H7 (cell line): ENCODE measurements around the gene GNA15. TPM values are rescaled to one million over a fixed set of nuclear protein-coding genes. Genes with fewer than 3 reads are reported as not detected.

Experiments used
- DNase-seq: peaks from one replicate; pipeline ENCODE4 v3.0.0; 2012
- H3K27me3 ChIP-seq: 2 replicates; pipeline ENCODE4 v1.6.0; 2011; ENCODE audit warnings: mild to moderate bottlenecking, low read length; ENCODE audit not compliant: control insufficient read depth, insufficient read depth
- H3K36me3 ChIP-seq: replicated peaks from 2 replicates; pipeline ENCODE4 v1.5.1; 2011; ENCODE audit warnings: low read length; ENCODE audit not compliant: control insufficient read depth, insufficient read depth
- H3K4me3 ChIP-seq: 2 replicates; pipeline ENCODE4 v1.5.1; 2011; ENCODE audit warnings: low read depth, mild to moderate bottlenecking, control low read depth, low read length, moderate library complexity; ENCODE audit not compliant: insufficient read depth
- total RNA-seq: library from RNA; depleted of rRNA; stranded (reverse); fragments of >200 nt; shearing (Covaris generic); gene quantifications from 2 replicates; pipeline ENCODE4 v1.2.3, GENCODE V29; 2014

Gene GNA15
- total RNA-seq, 1 experiment from 2014 or later, result not detected

DNA sequence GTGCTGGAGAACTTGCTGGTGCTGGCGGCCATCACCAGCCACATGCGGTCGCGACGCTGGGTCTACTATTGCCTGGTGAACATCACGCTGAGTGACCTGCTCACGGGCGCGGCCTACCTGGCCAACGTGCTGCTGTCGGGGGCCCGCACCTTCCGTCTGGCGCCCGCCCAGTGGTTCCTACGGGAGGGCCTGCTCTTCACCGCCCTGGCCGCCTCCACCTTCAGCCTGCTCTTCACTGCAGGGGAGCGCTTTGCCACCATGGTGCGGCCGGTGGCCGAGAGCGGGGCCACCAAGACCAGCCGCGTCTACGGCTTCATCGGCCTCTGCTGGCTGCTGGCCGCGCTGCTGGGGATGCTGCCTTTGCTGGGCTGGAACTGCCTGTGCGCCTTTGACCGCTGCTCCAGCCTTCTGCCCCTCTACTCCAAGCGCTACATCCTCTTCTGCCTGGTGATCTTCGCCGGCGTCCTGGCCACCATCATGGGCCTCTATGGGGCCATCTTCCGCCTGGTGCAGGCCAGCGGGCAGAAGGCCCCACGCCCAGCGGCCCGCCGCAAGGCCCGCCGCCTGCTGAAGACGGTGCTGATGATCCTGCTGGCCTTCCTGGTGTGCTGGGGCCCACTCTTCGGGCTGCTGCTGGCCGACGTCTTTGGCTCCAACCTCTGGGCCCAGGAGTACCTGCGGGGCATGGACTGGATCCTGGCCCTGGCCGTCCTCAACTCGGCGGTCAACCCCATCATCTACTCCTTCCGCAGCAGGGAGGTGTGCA lies 43.3 kb downstream of the GNA15 start:
- Histone ChIP-seq H3K4me3 (no peak overlapping the region), H3K36me3 (no peaks in the 10 kb centered on the region), H3K27me3 (no peaks in the 10 kb centered on the region)
- DNase-seq, result no peak

DNA sequence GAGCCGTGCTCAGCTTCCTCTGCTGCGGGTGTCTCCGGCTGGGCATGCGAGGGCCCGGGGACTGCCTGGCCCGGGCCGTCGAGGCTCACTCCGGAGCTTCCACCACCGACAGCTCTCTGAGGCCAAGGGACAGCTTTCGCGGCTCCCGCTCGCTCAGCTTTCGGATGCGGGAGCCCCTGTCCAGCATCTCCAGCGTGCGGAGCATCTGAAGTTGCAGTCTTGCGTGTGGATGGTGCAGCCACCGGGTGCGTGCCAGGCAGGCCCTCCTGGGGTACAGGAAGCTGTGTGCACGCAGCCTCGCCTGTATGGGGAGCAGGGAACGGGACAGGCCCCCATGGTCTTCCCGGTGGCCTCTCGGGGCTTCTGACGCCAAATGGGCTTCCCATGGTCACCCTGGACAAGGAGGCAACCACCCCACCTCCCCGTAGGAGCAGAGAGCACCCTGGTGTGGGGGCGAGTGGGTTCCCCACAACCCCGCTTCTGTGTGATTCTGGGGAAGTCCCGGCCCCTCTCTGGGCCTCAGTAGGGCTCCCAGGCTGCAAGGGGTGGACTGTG lies 44.0 kb downstream of the GNA15 start:
- H3K4me3 ChIP-seq, result no peak overlapping the region
- peak; percentile 47 for DNase-seq

DNA sequence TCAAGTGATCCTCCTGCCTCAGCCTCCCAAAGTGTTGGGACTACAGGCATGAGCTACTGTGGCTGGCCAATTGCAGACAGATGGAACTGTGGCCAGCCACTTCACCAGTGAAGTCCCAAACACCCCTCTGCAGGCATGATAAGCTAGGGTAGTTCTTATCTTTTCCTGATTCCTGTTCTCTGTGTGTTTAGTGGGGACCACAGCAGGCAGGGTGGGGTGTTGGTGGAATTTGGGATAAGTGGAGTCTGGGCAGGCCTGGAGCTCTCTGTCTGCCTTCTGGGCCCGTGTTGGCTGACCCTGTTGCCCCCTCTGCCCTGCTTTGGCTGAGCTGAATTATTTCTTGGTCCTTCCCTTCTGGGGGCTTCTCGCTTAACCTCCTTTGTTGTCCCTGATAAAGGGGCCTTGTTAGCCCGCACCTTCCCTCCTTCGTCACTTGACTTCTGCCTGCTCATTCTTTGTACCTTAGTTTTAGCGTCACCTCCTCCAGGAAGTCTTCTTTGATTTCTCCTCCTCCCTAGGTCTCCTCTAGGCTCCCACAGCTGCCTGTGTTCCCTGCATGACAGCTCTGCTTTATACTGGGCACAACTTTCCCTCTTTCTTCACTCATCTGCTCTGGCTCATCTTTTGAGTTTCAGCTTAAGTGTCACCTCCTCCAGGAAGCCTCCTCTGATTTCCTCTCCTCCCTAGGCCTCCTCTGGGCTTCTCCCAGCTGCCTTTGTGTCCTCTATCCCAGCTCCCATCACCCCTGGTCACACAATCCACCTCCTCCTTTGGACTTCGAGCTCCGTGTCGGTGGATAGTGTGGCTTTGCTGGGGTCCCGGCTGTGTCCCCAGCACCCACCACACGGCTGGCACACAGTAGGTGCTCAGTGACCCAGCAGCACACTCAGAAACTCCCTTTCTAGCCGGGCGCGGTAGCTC lies 48.1 kb downstream of the GNA15 start:
- H3K27me3 ChIP-seq, result no peaks in the 10 kb centered on the region
- DNase-seq, result no peak
- no peak overlapping the region for H3K4me3 ChIP-seq
- H3K36me3 ChIP-seq, result no peaks in the 10 kb centered on the region

More for the DNA sequence above, 44.0 kb downstream of the GNA15 start:
- Histone ChIP-seq H3K36me3 (no peaks in the 10 kb centered on the region), H3K27me3 (no peaks in the 10 kb centered on the region)

DNA sequence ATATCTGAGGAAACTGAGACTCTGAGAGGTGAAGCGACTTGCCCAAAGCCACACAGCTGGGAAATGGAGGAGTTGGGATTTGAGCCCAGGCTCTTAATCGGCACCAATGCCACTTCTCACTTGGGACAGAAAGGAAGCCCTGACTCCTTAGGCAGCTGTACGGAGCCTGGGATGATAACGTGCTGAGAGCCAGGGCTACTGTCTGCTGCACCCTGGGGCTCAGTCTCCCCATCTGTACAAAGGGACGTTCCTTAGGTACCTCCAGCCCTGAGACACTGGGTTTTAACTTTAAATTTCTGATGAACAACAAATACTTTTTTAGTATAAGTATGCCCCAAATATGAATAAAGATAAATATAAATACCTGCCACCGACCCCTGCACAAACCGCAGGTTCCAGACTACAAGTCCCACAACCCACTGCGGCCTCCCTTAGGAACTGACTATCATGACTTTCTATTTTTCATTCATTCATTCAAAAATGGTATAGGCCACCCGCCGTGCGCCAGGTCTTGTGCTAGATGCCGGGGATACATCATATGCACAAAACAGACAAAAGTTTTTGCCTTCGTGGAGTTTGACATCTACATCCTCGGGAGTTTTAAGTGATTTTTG lies 49.1 kb downstream of the GNA15 start:
- peak; percentile 73 for DNase-seq
- Histone ChIP-seq H3K36me3 (no peaks in the 10 kb centered on the region), H3K4me3 (peak overlapping the region; percentile 95), H3K27me3 (no peaks in the 10 kb centered on the region)

DNA sequence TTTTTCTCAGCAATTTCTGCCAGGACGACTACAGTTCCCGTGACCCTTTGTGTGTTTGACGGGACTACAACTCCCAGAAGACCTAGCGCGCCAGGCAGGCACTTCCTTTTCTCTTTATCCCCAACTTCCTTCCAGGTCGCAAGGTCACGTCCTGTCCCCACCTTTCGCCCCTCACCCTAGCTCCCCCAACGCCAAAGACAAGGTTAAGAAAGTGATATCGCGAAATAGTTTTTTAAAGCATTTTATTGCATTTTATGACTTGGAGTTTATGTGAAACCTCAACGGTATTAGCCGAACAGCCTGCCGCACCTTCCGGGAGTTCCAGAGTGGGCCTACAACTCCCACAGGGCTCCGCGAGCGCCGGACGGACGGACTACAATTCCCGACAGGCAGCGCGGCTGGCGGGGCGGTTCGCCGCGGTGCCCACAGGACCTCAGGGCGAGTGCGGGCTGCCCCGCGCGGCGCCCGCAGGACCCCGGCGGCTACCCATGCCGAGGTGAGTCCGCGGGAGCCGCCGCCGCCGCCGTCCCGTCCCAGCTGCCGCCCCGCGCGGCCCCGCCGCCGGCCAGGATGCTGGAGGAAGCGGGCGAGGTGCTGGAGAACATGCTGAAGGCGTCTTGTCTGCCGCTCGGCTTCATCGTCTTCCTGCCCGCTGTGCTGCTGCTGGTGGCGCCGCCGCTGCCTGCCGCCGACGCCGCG lies 49.8 kb downstream of the GNA15 start, which contains the start of gene NCLN:
Gene NCLN, plus strand, starts transcription at position 470 of the 699 bp plus-strand sequence. Its CDS starts 101 bp downstream, at position 571.
- DNase-seq, result peak; percentile 97
- Histone ChIP-seq H3K27me3 (no peaks in the 10 kb centered on the region), H3K36me3 (no peaks in the 10 kb centered on the region), H3K4me3 (peak within 1 kb of the TSS; percentile 95)

DNA sequence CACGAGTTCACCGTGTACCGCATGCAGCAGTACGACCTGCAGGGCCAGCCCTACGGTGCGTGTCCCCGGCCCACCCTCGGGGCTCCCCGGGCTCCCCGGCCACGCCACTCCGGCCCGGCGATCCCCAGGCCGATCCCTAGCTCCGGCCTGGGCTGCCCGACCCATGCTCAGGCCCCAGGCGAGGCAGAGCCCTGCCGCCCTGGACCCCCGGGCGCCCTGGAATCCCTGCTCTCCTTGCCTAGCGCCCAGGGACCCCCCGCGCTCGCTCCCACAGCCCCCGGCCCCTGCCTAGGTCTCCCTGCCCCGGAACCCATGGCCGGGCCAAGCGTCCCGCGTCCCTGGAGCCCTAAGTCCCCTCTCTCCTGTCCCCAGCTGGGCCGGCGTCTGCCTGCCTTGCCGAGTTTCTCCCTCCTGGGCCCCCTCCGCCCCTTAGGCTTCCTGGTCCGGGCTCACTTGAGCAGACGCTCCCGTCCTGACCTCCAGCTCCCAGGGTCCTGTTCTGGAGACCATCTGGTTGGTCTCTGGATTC lies 50.4 kb downstream of the GNA15 start:
- Histone ChIP-seq H3K4me3 (peak overlapping the region; percentile 95), H3K27me3 (no peaks in the 10 kb centered on the region), H3K36me3 (no peaks in the 10 kb centered on the region; the same call in 1 of the 2 replicates)
- peak; percentile 77 for DNase-seq

DNA sequence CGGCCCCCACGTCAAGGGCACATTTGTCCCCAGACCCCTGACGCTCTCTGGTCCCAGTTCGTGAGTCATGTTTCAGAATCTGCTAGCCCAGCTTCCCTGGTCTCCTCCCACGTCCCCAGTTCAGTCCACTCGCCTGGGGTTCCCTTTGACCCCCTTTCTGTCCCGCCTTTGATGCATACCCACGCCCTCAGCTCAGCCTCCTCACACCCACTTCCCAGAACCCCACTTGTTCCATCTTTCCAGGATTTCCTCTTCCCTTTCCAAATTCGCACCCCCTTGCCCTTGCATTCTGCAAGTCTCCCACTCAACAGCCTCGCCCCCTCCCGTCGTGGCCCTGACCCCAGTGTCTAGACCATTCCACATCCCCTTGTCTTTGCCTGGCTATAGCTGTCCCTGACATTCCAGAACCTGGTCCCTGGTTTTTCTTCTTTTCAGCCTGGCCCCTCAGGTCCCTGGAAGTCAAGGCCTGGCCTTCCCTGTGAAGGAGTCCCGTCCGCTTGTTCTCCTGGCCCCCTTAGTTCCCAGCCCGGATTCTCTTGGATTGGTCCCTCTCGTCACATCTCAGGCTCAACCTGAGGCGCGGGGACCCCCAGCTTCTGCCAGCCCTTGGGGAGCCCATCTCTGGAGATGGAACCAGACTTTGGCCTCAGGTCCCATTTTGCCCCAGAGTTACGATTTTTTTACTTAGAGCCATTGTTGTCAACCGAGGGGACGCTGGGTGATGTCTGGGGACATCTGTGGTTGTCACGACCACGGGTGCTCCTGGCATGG lies 51.2 kb downstream of the GNA15 start:
- peak; percentile 51 for DNase-seq
- Histone ChIP-seq H3K27me3 (no peaks in the 10 kb centered on the region), H3K4me3 (peak overlapping the region; percentile 95), H3K36me3 (no peaks in the 10 kb centered on the region; the same call in none of the 2 replicates)

DNA sequence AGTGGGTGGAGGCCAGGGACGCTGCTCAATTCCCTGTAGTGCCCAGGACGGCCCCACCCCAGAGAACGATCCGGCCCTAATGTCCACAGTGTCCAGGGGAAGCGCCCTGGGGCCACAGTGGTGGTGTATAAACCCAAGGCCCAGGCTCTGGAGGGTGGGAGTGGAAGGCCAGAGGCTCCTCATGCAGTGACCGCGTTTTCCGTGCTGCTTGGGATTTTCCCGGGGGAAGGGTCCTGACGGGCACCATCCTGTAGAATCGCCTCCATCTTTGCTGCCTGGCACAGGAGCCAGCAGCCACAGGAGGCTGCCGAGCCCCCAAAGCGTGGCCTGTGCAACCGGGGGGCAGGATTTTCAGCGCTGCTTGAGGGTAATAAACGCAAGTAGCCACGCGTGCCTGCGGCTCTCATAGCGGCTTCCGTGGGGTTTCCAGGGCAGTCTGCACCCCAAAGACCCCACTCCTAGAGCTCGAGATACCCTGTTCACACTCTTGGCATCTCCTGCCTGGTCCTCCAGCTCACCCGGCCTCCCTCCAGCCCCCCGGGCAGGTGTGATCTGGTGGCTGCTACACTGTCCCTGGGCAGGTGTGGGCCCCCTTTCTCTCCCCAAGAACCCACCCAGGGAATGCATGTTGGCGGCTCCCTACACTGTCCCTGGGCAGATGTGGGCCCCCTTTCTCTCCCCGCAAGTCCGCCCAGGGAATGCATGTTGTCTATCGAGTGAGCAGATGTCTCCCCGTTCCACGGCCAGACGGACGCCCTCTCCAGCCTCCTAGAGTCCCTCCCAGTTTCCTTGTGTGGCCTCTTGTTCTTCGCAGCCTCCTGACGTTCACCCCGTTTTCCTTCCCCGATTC lies 52.1 kb downstream of the GNA15 start:
- DNase-seq, result peak; percentile 32
- H3K36me3 ChIP-seq, result no peaks in the 10 kb centered on the region; the same call in none of the 2 replicates
- no peaks in the 10 kb centered on the region for H3K27me3 ChIP-seq
- no peak overlapping the region for H3K4me3 ChIP-seq

DNA sequence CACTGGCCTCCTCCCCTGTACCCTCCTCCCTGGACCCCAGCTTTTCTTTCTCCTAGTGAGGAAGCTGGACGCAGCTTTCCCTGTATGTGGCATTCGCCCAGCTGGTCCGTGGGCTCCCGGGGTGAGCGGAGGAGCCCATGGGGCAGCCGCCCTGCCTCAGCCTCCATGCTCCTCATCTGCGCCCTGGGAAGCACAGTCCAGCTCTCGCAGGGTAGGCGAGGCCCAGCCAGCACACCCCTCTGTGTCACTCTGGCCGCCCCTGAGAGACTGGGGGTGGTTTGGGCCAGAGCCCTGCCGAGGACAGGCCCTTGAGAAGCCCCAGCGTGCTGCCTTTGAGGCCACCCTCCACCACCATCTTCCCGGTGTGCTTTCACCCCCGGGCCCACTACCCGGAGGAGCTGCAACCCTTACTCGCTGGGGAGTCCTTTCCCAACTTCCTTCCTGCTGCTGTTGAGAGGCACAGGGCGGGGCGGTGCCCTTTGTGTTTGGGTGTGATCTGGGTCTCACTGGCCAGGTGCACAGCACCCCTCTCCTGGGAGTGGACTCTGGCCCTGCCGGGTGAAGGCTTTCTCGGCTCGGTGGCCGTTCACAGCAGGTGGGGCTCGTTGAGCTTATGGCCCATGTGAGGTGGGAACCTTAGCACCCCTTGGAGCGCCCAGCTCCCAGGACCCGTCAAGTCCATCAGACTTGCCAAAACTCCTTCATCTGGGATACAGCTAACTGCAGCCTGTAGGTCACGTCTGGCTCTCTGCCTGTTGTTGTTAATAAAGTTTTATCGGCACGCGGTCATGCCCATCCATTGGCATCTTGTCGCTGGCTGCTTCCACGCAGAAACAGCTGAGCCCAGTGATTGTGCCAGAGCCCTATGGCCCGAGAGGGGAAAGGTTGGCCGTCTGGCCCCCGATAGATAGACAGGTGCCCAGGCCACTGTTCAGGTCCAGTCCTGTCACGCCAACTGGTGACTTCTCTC lies 53.1 kb downstream of the GNA15 start:
- Histone ChIP-seq H3K36me3 (no peaks in the 10 kb centered on the region; the same call in none of the 2 replicates), H3K27me3 (no peaks in the 10 kb centered on the region), H3K4me3 (no peak overlapping the region)
- DNase-seq, result peak; percentile 42

DNA sequence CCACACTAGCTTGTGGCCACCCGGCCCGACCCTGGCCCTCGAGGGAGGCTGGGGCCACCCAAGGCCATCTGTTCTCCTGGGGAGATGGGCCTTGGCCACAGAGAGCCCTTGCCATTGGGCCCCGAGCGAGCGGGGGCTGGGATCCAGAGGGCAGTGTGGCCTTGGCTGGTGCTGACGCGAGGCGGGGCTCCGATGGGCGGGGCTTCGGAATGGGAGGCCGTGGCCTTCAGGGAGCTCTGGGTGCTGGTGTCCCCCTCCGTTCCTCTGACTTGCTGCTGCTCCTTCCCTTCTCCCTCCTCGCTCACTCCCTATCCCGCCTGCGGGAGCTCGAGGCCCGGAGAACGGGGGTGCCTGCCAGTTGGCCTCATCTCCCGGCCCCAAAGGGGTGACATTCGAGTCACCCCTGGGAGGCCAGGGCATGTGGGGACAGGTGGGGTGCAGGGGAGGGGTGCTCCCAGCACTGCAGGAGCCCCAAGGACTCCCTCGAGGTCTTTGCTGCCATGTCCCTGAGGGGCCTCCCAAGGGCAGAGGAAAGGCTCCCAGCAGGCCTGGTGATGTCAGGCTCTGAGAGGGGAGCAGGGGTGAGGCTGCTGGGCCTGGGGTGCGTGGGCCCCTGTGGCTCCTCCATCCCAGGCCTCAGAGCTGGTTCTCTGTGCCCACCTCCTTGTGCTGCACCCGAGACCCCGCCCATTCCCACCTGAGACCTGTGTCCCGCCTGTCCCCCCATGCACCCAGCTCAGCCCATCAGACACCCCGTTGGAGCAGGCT lies 54.1 kb downstream of the GNA15 start:
- DNase-seq, result peak; percentile 86
- Histone ChIP-seq H3K27me3 (no peaks in the 10 kb centered on the region), H3K36me3 (no peaks in the 10 kb centered on the region; the same call in none of the 2 replicates), H3K4me3 (no peak overlapping the region)

DNA sequence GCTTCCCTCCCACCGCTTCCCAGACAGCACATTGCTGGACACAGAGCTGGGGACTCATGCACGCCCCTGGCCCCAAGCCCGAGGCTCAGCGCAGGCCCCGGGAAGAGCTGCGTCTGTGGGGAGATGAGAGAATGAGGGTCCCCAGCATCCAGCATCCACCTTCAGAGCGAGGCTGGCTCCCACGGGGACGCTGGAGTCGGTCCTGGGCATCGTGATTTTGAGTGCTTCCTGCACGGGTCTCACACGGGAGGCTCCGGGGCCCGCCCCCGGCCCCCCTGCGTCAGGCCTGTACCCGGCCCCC lies 54.6 kb downstream of the GNA15 start:
- no peaks in the 10 kb centered on the region; the same call in none of the 2 replicates for H3K36me3 ChIP-seq
- no peak overlapping the region for H3K4me3 ChIP-seq
- H3K27me3 ChIP-seq, result no peaks in the 10 kb centered on the region
- DNase-seq, result peak; percentile 48
